ENCODE data around the gene EXOSC1. TPM values are rescaled to one million over a fixed set of nuclear protein-coding genes. Genes with fewer than 3 reads are reported as not detected.
A peak's percentile ranks its signal among the peaks of the same experiment; 100 is the strongest.

EXOSC1 gene
- total and polyA plus RNA-seq, 2 donors (not counting 3 experiments of a cell fraction or from before 2014, with no cell fraction given), result 50.7 to 52.9 TPM

GRCh38 chr10:97451605-97452004 lies 5.8 kb upstream of the EXOSC1 start:
- TF ChIP-seq GATA2 (IDR thresholded peaks at IDR 0.05; ENCODE audit: insufficient read depth, insufficient read length, low read depth, low read length), result no peak
- no peak for TF ChIP-seq JUN (IDR thresholded peaks at IDR 0.05; ENCODE audit: borderline replicate concordance, insufficient read depth, insufficient read length, low read depth)
- no peak for TF ChIP-seq POLR2A (IDR thresholded peaks at IDR 0.05; ENCODE audit: low read depth, low read length)
- TF ChIP-seq, protein P1, sequence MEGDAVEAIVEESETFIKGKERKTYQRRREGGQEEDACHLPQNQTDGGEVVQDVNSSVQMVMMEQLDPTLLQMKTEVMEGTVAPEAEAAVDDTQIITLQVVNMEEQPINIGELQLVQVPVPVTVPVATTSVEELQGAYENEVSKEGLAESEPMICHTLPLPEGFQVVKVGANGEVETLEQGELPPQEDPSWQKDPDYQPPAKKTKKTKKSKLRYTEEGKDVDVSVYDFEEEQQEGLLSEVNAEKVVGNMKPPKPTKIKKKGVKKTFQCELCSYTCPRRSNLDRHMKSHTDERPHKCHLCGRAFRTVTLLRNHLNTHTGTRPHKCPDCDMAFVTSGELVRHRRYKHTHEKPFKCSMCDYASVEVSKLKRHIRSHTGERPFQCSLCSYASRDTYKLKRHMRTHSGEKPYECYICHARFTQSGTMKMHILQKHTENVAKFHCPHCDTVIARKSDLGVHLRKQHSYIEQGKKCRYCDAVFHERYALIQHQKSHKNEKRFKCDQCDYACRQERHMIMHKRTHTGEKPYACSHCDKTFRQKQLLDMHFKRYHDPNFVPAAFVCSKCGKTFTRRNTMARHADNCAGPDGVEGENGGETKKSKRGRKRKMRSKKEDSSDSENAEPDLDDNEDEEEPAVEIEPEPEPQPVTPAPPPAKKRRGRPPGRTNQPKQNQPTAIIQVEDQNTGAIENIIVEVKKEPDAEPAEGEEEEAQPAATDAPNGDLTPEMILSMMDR (IDR thresholded peaks at IDR 0.05; ENCODE audit: extremely low read depth in 1 of 2, insufficient read depth in 1 of 2, low read depth in 1 of 2, low read length in 2 of 2), result no peak
- POLR2A ChIA-PET, result no interaction called here

DNA sequence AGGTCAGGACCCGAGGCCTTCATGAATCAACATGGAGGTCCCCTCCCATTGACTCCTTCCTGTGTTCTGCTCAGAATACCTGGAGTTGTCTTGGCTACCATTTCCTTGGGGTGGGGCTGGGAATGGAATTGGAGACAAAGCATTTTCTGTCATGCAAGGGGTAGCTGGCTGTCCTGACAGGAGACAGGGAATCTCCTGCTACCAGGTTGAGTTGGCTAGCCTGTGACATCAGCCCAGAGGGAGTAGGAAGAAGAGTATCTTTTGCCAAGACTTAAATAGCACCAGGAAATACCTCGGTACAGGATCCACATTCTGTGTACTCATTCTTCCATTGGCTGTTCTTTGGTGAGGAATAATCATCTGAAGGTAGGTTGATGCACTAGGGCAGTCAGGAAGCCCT lies 5.0 kb upstream of the EXOSC1 start:
- intact Hi-C loops (cut with micrococcal nuclease), result no loop called here
- Histone ChIP-seq H4K20me1 (replicated peaks; ENCODE audit: control insufficient read depth, extremely low read depth, insufficient read depth, low read length) (no peaks in the 10 kb centered on the region), H2AFZ (ENCODE audit: low read depth, low read length) (no peak overlapping the region), H3K36me3 (ENCODE audit: control insufficient read depth in 2 of 2, extremely low read depth in 1 of 2, insufficient read depth in 2 of 2, low read length in 2 of 2) (peaks cover 9 to 17% of the 10 kb centered on the region in 2 experiments), H3K27ac (ENCODE audit: insufficient read depth, low read depth, low read length) (no peak overlapping the region), H3K4me2 (ENCODE audit: insufficient read depth, low read length) (no peak overlapping the region), H3K9me3 (replicated peaks; ENCODE audit: control insufficient read depth, insufficient read depth, low read length) (no peaks in the 10 kb centered on the region), H3K9ac (replicated peaks; ENCODE audit: extremely low read depth, insufficient read depth, low read length) (no peak overlapping the region), H3K27me3 (ENCODE audit: control insufficient read depth in 2 of 2, insufficient read depth in 2 of 2, low read length in 2 of 2) (no peaks in the 10 kb centered on the region), H3K79me2 (ENCODE audit: control insufficient read depth, insufficient read depth, low read length) (peaks cover 47% of the 10 kb centered on the region), H3K9me1 (replicated peaks; ENCODE audit: control insufficient read depth, extremely low read depth, insufficient read depth, low read length) (no peaks in the 10 kb centered on the region), H3K4me3 (replicated peaks in 1 of 3; ENCODE audit: insufficient read depth in 1 of 3, low read depth in 1 of 3, low read length in 3 of 3) (no peak overlapping the region), H3K4me1 (ENCODE audit: control insufficient read depth, extremely low read depth, insufficient read depth, low read length) (peaks cover 16% of the 10 kb centered on the region)
- ChIA-PET POLR2A (no interaction called here), CTCF (interaction anchor here (1.7 kb wide), 1 partner anchor 11 kb away, joined by 4 read pairs; no protein-coding TSS in a partner anchor)
- DNase-seq (ENCODE audit: low read depth, low spot score) (no peak), FAIRE-seq (peak; percentile 49)
- dilution Hi-C loops (cut with MboI; ENCODE audit: extremely low pct_ligation_motif_present, low sequenced_read_pairs), result no loop called here
- no TSS peak for BruUV-seq (replicated peaks)
- TF ChIP-seq POLR2AphosphoS5 (IDR thresholded peaks at IDR 0.05; ENCODE audit: insufficient read depth, low read depth, low read length) (no peak), JUN (IDR thresholded peaks at IDR 0.05; ENCODE audit: borderline replicate concordance, insufficient read depth, insufficient read length, low read depth) (no peak), EZH2 (IDR thresholded peaks at IDR 0.05; ENCODE audit: borderline replicate concordance, low read depth, low read length, severe bottlenecking) (no peak), POLR2A (IDR thresholded peaks at IDR 0.05; ENCODE audit: low read depth, low read length) (no peak), MYC (IDR thresholded peaks at IDR 0.05; ENCODE audit: low read depth, low read length) (no peak), FOS (IDR thresholded peaks at IDR 0.05; ENCODE audit: borderline replicate concordance, insufficient read depth, low read length) (no peak), GATA2 (IDR thresholded peaks at IDR 0.05; ENCODE audit: insufficient read depth, insufficient read length, low read depth, low read length) (no peak)
- TF ChIP-seq, protein P1 (IDR thresholded peaks at IDR 0.05; ENCODE audit: extremely low read depth in 1 of 2, insufficient read depth in 1 of 2, low read depth in 1 of 2, low read length in 2 of 2), result no peak
- TF ChIP-seq, protein P2, sequence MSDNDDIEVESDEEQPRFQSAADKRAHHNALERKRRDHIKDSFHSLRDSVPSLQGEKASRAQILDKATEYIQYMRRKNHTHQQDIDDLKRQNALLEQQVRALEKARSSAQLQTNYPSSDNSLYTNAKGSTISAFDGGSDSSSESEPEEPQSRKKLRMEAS (IDR thresholded peaks at IDR 0.05; ENCODE audit: insufficient read depth, insufficient read length), result no peak

More at GRCh38 chr10:97451605-97452004, 5.8 kb upstream of the EXOSC1 start:
- Histone ChIP-seq H3K27me3 (ENCODE audit: control insufficient read depth in 2 of 2, insufficient read depth in 2 of 2, low read length in 2 of 2) (no peaks in the 10 kb centered on the region), H3K9ac (replicated peaks; ENCODE audit: extremely low read depth, insufficient read depth, low read length) (no peak overlapping the region), H3K9me3 (replicated peaks; ENCODE audit: control insufficient read depth, insufficient read depth, low read length) (no peaks in the 10 kb centered on the region), H3K4me3 (replicated peaks in 1 of 3; ENCODE audit: insufficient read depth in 1 of 3, low read depth in 1 of 3, low read length in 3 of 3) (no peak overlapping the region), H3K4me2 (ENCODE audit: insufficient read depth, low read length) (no peak overlapping the region), H3K79me2 (ENCODE audit: control insufficient read depth, insufficient read depth, low read length) (peaks cover 42% of the 10 kb centered on the region), H4K20me1 (replicated peaks; ENCODE audit: control insufficient read depth, extremely low read depth, insufficient read depth, low read length) (no peaks in the 10 kb centered on the region), H3K27ac (ENCODE audit: insufficient read depth, low read depth, low read length) (no peak overlapping the region), H3K9me1 (replicated peaks; ENCODE audit: control insufficient read depth, extremely low read depth, insufficient read depth, low read length) (no peaks in the 10 kb centered on the region), H3K4me1 (ENCODE audit: control insufficient read depth, extremely low read depth, insufficient read depth, low read length) (peaks cover 16% of the 10 kb centered on the region), H3K36me3 (ENCODE audit: control insufficient read depth in 2 of 2, extremely low read depth in 1 of 2, insufficient read depth in 2 of 2, low read length in 2 of 2) (peaks cover 12 to 25% of the 10 kb centered on the region in 2 experiments), H2AFZ (ENCODE audit: low read depth, low read length) (no peak overlapping the region)
- DNase-seq (ENCODE audit: low read depth, low spot score) (no peak), FAIRE-seq (no peak)
- BruUV-seq (replicated peaks), result no TSS peak
- dilution Hi-C loops (cut with MboI; ENCODE audit: extremely low pct_ligation_motif_present, low sequenced_read_pairs), result no loop called here
- CTCF ChIA-PET, result interaction anchor here (1.7 kb wide), 1 partner anchor 10 kb away, joined by 4 read pairs; no protein-coding TSS in a partner anchor
- intact Hi-C loops (cut with micrococcal nuclease), result no loop called here
